ENCODE data around the gene GRK6.

Gene GRK6

GRCh38 chr5:177455036-177455660, 28.7 kb downstream of the GRK6 start:
- H3K4me3 ChIP-seq (ENCODE audit: low read depth, low read length): peak overlapping the region; percentile 43
- peaks cover 31% of the 10 kb centered on the region for H3K36me3 ChIP-seq (replicated peaks)
- H3K27me3 ChIP-seq (replicated peaks): no peaks in the 10 kb centered on the region
- peak; percentile 42 for DNase-seq
- peak overlapping the region; percentile 71 for H3K27ac ChIP-seq
- TF ChIP-seq CTCF (IDR thresholded peaks at IDR 0.05; ENCODE audit: low read depth, low read length, missing control alignments): peak; percentile 66
- in situ Hi-C loops (cut with HindIII; ENCODE audit: low pct_ligation_motif_present, low sequenced_read_pairs): no loop called here

GRCh38 chr5:177455661-177456590, 29.4 kb downstream of the GRK6 start:
- in situ Hi-C loops (cut with HindIII; ENCODE audit: low pct_ligation_motif_present, low sequenced_read_pairs): no loop called here
- H3K36me3 ChIP-seq (replicated peaks): peaks cover 37% of the 10 kb centered on the region
- H3K4me3 ChIP-seq (ENCODE audit: low read depth, low read length): peak overlapping the region; percentile 43
- DNase-seq: peak; percentile 81
- H3K27ac ChIP-seq: peak overlapping the region; percentile 71
- no peaks in the 10 kb centered on the region for H3K27me3 ChIP-seq (replicated peaks)
- peak; percentile 96 for TF ChIP-seq CTCF (IDR thresholded peaks at IDR 0.05; ENCODE audit: low read depth, low read length, missing control alignments)

GRCh38 chr5:177456591-177456964, 30.1 kb downstream of the GRK6 start:
- H3K36me3 ChIP-seq (replicated peaks): peaks cover 41% of the 10 kb centered on the region
- DNase-seq: no peak
- H3K27ac ChIP-seq: no peak overlapping the region
- H3K4me3 ChIP-seq (ENCODE audit: low read depth, low read length): no peak overlapping the region
- H3K27me3 ChIP-seq (replicated peaks): no peaks in the 10 kb centered on the region
- TF ChIP-seq CTCF (IDR thresholded peaks at IDR 0.05; ENCODE audit: low read depth, low read length, missing control alignments): no peak
- in situ Hi-C loops (cut with HindIII; ENCODE audit: low pct_ligation_motif_present, low sequenced_read_pairs): no loop called here

- no peaks in the 10 kb centered on the region for H3K27me3 ChIP-seq (replicated peaks)
- DNase-seq: peak; percentile 95
- H3K4me3 ChIP-seq (ENCODE audit: low read depth, low read length): no peak overlapping the region
- TF ChIP-seq CTCF (IDR thresholded peaks at IDR 0.05; ENCODE audit: low read depth, low read length, missing control alignments): peak; percentile 77
- in situ Hi-C loops (cut with HindIII; ENCODE audit: low pct_ligation_motif_present, low sequenced_read_pairs): no loop called here
- peaks cover 42% of the 10 kb centered on the region for H3K36me3 ChIP-seq (replicated peaks)
- no peak overlapping the region for H3K27ac ChIP-seq
These were observed 30.7 kb downstream of the GRK6 start for GRCh38 chr5:177456976-177457851.

GRCh38 chr5:177457852-177458681, 31.6 kb downstream of the GRK6 start:
- Histone ChIP-seq H3K27ac (peak overlapping the region; percentile 29), H3K4me3 (ENCODE audit: low read depth, low read length) (no peak overlapping the region), H3K27me3 (replicated peaks) (no peaks in the 10 kb centered on the region), H3K36me3 (replicated peaks) (peaks cover 51% of the 10 kb centered on the region)
- in situ Hi-C loops (cut with HindIII; ENCODE audit: low pct_ligation_motif_present, low sequenced_read_pairs): no loop called here
- TF ChIP-seq CTCF (IDR thresholded peaks at IDR 0.05; ENCODE audit: low read depth, low read length, missing control alignments): no peak
- DNase-seq: no peak

Data from brain microvascular endothelial cell (primary cell).